Ovary (tissue), 3 donors: ENCODE data around the gene VPS37B.

Source experiments
- POLR2A ChIP-seq: fragments of 450-650 bp; IDR thresholded peaks from one replicate; pipeline ENCODE4 v1.6.1; 2017; ENCODE audit warnings: antibody characterized with exemption, mild to moderate bottlenecking, moderate library complexity
- TF ChIP-seq, protein P1 (sequence below), 3 donors: fragments of 450-650 bp in 2 of 3; fragments of 200-600 bp in 1 of 3; IDR thresholded peaks; one replicate each; pipeline versions ENCODE4 v1.5.1 to v1.8.0; 2016 to 2022; ENCODE audit warnings: antibody characterized with exemption in 3 of 3, mild to moderate bottlenecking in 1 of 3
- donor health status: DM: no; HTN: no; CAD: no.

DNA sequence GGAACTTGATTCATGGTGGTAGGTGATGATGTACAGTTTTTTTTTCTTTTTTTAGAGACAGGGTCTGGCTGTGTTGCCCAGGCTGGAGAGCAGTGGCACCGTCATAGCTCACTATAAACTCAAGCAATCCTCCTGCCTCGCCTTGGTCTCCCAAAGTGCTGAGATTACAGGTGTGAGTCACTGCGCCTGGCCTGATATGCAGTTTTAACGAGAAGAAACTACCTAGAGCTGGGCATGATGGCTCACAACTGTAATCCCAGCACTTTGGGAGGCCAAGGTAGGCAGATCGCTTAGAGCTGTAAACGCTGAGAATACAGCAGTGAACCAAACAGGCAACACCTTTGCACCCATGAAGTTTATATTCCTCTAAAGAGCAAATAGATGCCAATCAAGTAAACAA lies 13.0 kb upstream of the VPS37B start:
- TF ChIP-seq, protein P1, sequence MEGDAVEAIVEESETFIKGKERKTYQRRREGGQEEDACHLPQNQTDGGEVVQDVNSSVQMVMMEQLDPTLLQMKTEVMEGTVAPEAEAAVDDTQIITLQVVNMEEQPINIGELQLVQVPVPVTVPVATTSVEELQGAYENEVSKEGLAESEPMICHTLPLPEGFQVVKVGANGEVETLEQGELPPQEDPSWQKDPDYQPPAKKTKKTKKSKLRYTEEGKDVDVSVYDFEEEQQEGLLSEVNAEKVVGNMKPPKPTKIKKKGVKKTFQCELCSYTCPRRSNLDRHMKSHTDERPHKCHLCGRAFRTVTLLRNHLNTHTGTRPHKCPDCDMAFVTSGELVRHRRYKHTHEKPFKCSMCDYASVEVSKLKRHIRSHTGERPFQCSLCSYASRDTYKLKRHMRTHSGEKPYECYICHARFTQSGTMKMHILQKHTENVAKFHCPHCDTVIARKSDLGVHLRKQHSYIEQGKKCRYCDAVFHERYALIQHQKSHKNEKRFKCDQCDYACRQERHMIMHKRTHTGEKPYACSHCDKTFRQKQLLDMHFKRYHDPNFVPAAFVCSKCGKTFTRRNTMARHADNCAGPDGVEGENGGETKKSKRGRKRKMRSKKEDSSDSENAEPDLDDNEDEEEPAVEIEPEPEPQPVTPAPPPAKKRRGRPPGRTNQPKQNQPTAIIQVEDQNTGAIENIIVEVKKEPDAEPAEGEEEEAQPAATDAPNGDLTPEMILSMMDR (IDR thresholded peaks at IDR 0.05): no peak
- no peak for TF ChIP-seq POLR2A
